ENCODE measurements around the gene RBM15.

Gene RBM15

GRCh38 chr1:110338886-110339406 lies at the start of gene RBM15:
Gene RBM15 (plus strand): TSS chr1:110339377. CDS start chr1:110339406, 29 bp downstream.
- peak; percentile 96 for DNase-seq

GRCh38 chr1:110291241-110292030 lies 47.7 kb upstream of the RBM15 start:
- DNase-seq: no peak

GRCh38 chr1:110292031-110292741 lies 47.0 kb upstream of the RBM15 start:
- no peak for DNase-seq

- no peak for DNase-seq
Observed at GRCh38 chr1:110293601-110294104, 45.5 kb upstream of the RBM15 start.

GRCh38 chr1:110294308-110294707 lies 44.9 kb upstream of the RBM15 start:
- no peak for DNase-seq

- no peak for DNase-seq
Observed at GRCh38 chr1:110298991-110299390, 40.2 kb upstream of the RBM15 start.

GRCh38 chr1:110300412-110301085 lies 38.6 kb upstream of the RBM15 start:
- no peak for DNase-seq

- no peak for DNase-seq
Observed at GRCh38 chr1:110302836-110303235, 36.3 kb upstream of the RBM15 start.

- no peak for DNase-seq
Observed at GRCh38 chr1:110305900-110306420, 33.2 kb upstream of the RBM15 start.

- no peak for DNase-seq
Observed at GRCh38 chr1:110307239-110307974, 31.8 kb upstream of the RBM15 start.

GRCh38 chr1:110308247-110308646 lies 30.9 kb upstream of the RBM15 start:
- DNase-seq: no peak

GRCh38 chr1:110309139-110309538 lies 30.0 kb upstream of the RBM15 start:
- DNase-seq: no peak

- no peak for DNase-seq
Observed at GRCh38 chr1:110309767-110310166, 29.4 kb upstream of the RBM15 start.

GRCh38 chr1:110310300-110310699 lies 28.9 kb upstream of the RBM15 start:
- DNase-seq: no peak

GRCh38 chr1:110312188-110313121 lies 26.7 kb upstream of the RBM15 start:
- DNase-seq: peak; percentile 74

- DNase-seq: no peak
Observed at GRCh38 chr1:110316735-110317134, 22.4 kb upstream of the RBM15 start.

- DNase-seq: no peak
Observed at GRCh38 chr1:110318046-110318445, 21.1 kb upstream of the RBM15 start.

- DNase-seq: no peak
Observed at GRCh38 chr1:110319332-110320167, 19.6 kb upstream of the RBM15 start.

- DNase-seq: no peak
Observed at GRCh38 chr1:110320168-110320518, 19.0 kb upstream of the RBM15 start.

- no peak for DNase-seq
Observed at GRCh38 chr1:110321045-110321444, 18.1 kb upstream of the RBM15 start.

Measured in activated naive CD4-positive, alpha-beta T cell treated with Interleukin-2 at 50 U/mL for 16 hours (primary cell).